Natural killer cell (primary cell): ENCODE measurements around the gene ZC3HAV1L. TPM values are rescaled to one million over a fixed set of nuclear protein-coding genes. Genes with fewer than 3 reads are reported as not detected.
A peak's percentile ranks its signal among the peaks of the same experiment; 100 is the strongest.

Experiments used
- ATAC-seq, 3 donors: fragments of 150-1000 bp in 2 of 3; fragments of 200-7000 bp in 1 of 3; cut with Tn5 transposase; 1 replicate in 1 of 3; 2 replicates in 2 of 3; pipeline ENCODE4 v1.10.0; 2021; ENCODE audit warnings: mild to moderate bottlenecking in 2 of 3, moderate library complexity in 2 of 3
- DNase-seq, 2 donors: peaks; one replicate each; pipeline versions ENCODE4 v3.0.0 to v3.0.0-alpha.2; 2013 to 2021; ENCODE audit warnings: mixed read lengths in 1 of 2
- H3K27ac ChIP-seq: one replicate; pipeline ENCODE4 v1.5.1; 2013; ENCODE audit warnings: mild to moderate bottlenecking, low read length
- H3K27me3 ChIP-seq: one replicate; pipeline ENCODE4 v1.6.1; 2013; ENCODE audit warnings: low read length; ENCODE audit not compliant: control insufficient read depth, insufficient read depth
- H3K36me3 ChIP-seq: one replicate; pipeline ENCODE4 v1.6.1; 2013; ENCODE audit warnings: low read length; ENCODE audit not compliant: control insufficient read depth, insufficient read depth
- H3K4me1 ChIP-seq: one replicate; pipeline ENCODE4 v1.6.1; 2013; ENCODE audit warnings: low read length; ENCODE audit not compliant: control insufficient read depth, insufficient read depth
- H3K4me3 ChIP-seq: one replicate; pipeline ENCODE4 v1.5.1; 2013; ENCODE audit warnings: low read length
- H3K9me3 ChIP-seq: one replicate; pipeline ENCODE4 v1.6.1; 2013; ENCODE audit warnings: low read length; ENCODE audit not compliant: control insufficient read depth, insufficient read depth
- H3K27ac Mint-ChIP-seq, 2 donors: one replicate each; pipeline ENCODE4 v1.8.0; 2022; ENCODE audit warnings: mild to moderate bottlenecking in 2 of 2, mixed read lengths in 2 of 2, moderate library complexity in 1 of 2
- H3K27me3 Mint-ChIP-seq, 2 donors: one replicate each; pipeline ENCODE4 v1.8.0; 2022; ENCODE audit warnings: low read depth in 2 of 2, mixed read lengths in 2 of 2
- H3K36me3 Mint-ChIP-seq: one replicate; pipeline ENCODE4 v1.8.0; 2022; ENCODE audit warnings: mixed read lengths
- H3K4me1 Mint-ChIP-seq, 2 donors: one replicate each; pipeline ENCODE4 v1.8.0; 2022; ENCODE audit warnings: mixed read lengths in 2 of 2
- H3K4me3 Mint-ChIP-seq: one replicate; pipeline ENCODE4 v1.8.0; 2022; ENCODE audit warnings: mild to moderate bottlenecking, moderate library complexity, mixed read lengths
- H3K9me3 Mint-ChIP-seq, 2 donors: one replicate each; pipeline ENCODE4 v1.8.0; 2022; ENCODE audit warnings: mixed read lengths in 2 of 2
- CTCF ChIP-seq: fragments of 200-600 bp; IDR thresholded peaks from one replicate; pipeline ENCODE4 v1.8.0; 2022; ENCODE audit warnings: antibody characterized with exemption
- WGBS: methylation state at CpG from one replicate; pipeline ENCODE4 v1.1.7; 2013; ENCODE audit warnings: missing lambda C conversion rate; ENCODE audit not compliant: insufficient coverage; 5-methylcytosine and 5-hydroxymethylcytosine counted together
- intact Hi-C: fragments of 100-400 bp; cut with micrococcal nuclease; formaldehyde crosslinking; loops from one replicate; pipeline ENCODE4 v1.14.2; 2022
- total RNA-seq, 4 donors: library from RNA; stranded (reverse); fragments of 120-200 nt in 1 of 4; gene quantifications; one replicate each; pipeline versions ENCODE4 v1.2.3 to v1.2.4, GENCODE V29; 2013 to 2022

ZC3HAV1L gene
- total RNA-seq, 3 donors from 2014 or later (not counting 1 experiment from before 2014, with no cell fraction given), result 0.75 to 2.3 (median 1.1) TPM

DNA sequence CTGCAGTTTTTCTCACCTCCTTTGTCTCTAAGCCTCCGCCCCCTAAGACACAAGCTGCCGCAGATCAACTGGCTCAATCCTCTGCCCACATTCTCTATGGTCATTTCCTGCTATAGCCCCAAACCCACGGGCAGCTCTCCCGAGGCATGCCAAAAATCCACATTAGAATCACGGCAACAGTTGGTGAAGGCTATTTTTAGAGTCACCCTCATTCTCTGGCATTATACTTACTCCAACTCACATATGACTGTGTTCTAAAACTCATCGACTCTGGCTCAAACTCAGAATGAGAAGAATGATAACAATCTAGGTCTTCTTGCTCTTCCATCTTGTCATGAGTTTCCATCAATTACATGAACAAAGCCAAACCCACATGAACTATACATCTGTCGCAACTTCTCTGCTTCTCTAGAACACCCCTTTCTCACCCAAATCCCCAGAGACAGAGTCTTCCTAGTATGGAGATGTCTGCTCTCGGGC is 43.8 kb downstream of the ZC3HAV1L start:
- no peak for ATAC-seq
- Mint-ChIP-seq H3K4me1 (no peaks in the 10 kb centered on the region), H3K27me3 (peaks cover 20 to 46% of the 10 kb centered on the region in 2 donors)

DNA sequence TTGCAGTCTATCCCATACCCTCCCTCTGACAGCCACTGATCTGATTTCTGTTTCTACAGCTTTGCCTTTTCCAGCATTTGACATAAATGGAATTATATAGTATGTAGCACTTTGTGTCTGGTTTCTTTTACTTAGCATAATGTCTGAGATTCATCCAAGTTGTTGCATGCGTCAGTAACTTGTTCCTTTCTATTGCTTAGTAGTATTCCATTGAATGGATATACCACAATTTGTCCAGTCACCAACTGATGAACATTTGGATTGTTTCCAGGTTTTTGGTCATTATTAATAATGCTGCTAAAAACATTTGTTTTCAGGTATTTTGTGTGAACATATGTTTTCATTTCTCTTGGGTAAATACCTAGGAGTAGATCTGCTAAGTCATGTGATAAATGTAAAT is 48.2 kb downstream of the ZC3HAV1L start:
- no peak for ATAC-seq
- no peaks in the 10 kb centered on the region for H3K27me3 ChIP-seq
- no peaks in the 10 kb centered on the region for H3K36me3 Mint-ChIP-seq
- H3K4me1 Mint-ChIP-seq, result peaks cover 0 to 2% of the 10 kb centered on the region in 2 donors
- DNase-seq, result no peak
- peaks cover 22 to 40% of the 10 kb centered on the region in 2 donors for H3K27me3 Mint-ChIP-seq
- H3K4me1 ChIP-seq, result no peaks in the 10 kb centered on the region
- no peak for TF ChIP-seq CTCF
- H3K9me3 Mint-ChIP-seq, result no peaks in the 10 kb centered on the region
- no peak overlapping the region for H3K27ac Mint-ChIP-seq
- no peak overlapping the region for H3K4me3 Mint-ChIP-seq
- H3K27ac ChIP-seq, result no peak overlapping the region
- H3K36me3 ChIP-seq, result no peaks in the 10 kb centered on the region
- intact Hi-C loops, result no loop called here
- H3K9me3 ChIP-seq, result peaks cover 2% of the 10 kb centered on the region
- H3K4me3 ChIP-seq, result no peak overlapping the region
- 86% methylated on average over 1 of the region's 1 CpG for WGBS

More for the DNA sequence above, 43.8 kb downstream of the ZC3HAV1L start:
- TF ChIP-seq CTCF, result no peak
- no peak overlapping the region for H3K4me3 ChIP-seq
- H3K4me1 ChIP-seq, result no peaks in the 10 kb centered on the region
- intact Hi-C loops, result no loop called here
- H3K27me3 ChIP-seq, result no peaks in the 10 kb centered on the region
- H3K27ac Mint-ChIP-seq, result no peak overlapping the region
- peaks cover 2% of the 10 kb centered on the region for H3K9me3 ChIP-seq
- H3K36me3 ChIP-seq, result no peaks in the 10 kb centered on the region
- no peaks in the 10 kb centered on the region for H3K36me3 Mint-ChIP-seq
- 82% methylated on average over 8 of the region's 8 CpGs for WGBS
- H3K27ac ChIP-seq, result no peak overlapping the region
- H3K4me3 Mint-ChIP-seq, result no peak overlapping the region
- no peaks in the 10 kb centered on the region for H3K9me3 Mint-ChIP-seq
- no peak for DNase-seq

- DNase-seq (no peak), ATAC-seq (no peak)
- Mint-ChIP-seq H3K27me3 (peaks cover 41 to 46% of the 10 kb centered on the region in 2 donors), H3K4me1 (peaks cover 9 to 21% of the 10 kb centered on the region in 2 donors), H3K4me3 (peak overlapping the region; percentile 72), H3K9me3 (no peaks in the 10 kb centered on the region), H3K27ac (no peak overlapping the region), H3K36me3 (no peaks in the 10 kb centered on the region)
- Histone ChIP-seq H3K27me3 (peaks cover 21% of the 10 kb centered on the region), H3K9me3 (no peaks in the 10 kb centered on the region), H3K4me3 (no peak overlapping the region), H3K36me3 (no peaks in the 10 kb centered on the region), H3K27ac (no peak overlapping the region), H3K4me1 (peaks cover 15% of the 10 kb centered on the region)
- intact Hi-C loops, result no loop called here
- 47% methylated on average over 14 of the region's 14 CpGs for WGBS
- TF ChIP-seq CTCF, result no peak
These were observed 53.6 kb downstream of the ZC3HAV1L start for GRCh38 chr7:138982204-138982623.
